K562 (cell line): ENCODE data around the gene IARS1. TPM values are rescaled to one million over a fixed set of nuclear protein-coding genes. Genes with fewer than 3 reads are reported as not detected.

ENCODE experiments used
- ARID2 ChIP-seq: fragments of 450-650 bp; IDR thresholded peaks from 2 replicates; pipeline ENCODE4 v1.6.1; 2017; ENCODE audit warnings: antibody characterized with exemption, mild to moderate bottlenecking
- E4F1 ChIP-seq: fragments of 250-450 bp; sonication (Bioruptor Pico); IDR thresholded peaks from 2 replicates; pipeline ENCODE4 v1.5.0; 2021; ENCODE audit warnings: mild to moderate bottlenecking, borderline replicate concordance
- FOXJ2 ChIP-seq: fragments of 200-800 bp; sonication (Bioruptor generic); IDR thresholded peaks from 2 replicates; pipeline ENCODE4 v1.6.1; 2016; ENCODE audit warnings: missing genetic modification characterization, missing compliant biosample characterization
- GTF3C2 ChIP-seq: IDR thresholded peaks from 3 replicates; pipeline ENCODE4 v1.6.1; 2011; ENCODE audit warnings: borderline replicate concordance, mild to moderate bottlenecking, moderate library complexity; ENCODE audit not compliant: insufficient read length; ENCODE audit errors: extremely low read depth
- HOXB6 ChIP-seq: fragments of 250-450 bp; sonication (Bioruptor Pico); IDR thresholded peaks from 2 replicates; pipeline ENCODE4 v1.5.1; 2022; ENCODE audit warnings: mild to moderate bottlenecking, borderline replicate concordance
- MAFF ChIP-seq: IDR thresholded peaks from 2 replicates; pipeline ENCODE4 v1.6.1; 2012; ENCODE audit warnings: low read length, improper control_type of control experiment
- NR2C1 ChIP-seq, 2 experiments: fragments of 450-650 bp; IDR thresholded peaks; 2 replicates each; pipeline ENCODE4 v1.6.1; 2017; ENCODE audit warnings: mild to moderate bottlenecking in 2 of 2, antibody characterized with exemption in 1 of 2, inconsistent platforms in 1 of 2, missing compliant biosample characterization in 1 of 2, missing genetic modification characterization in 1 of 2
- SIN3B ChIP-seq: fragments of 450-650 bp; IDR thresholded peaks from 2 replicates; pipeline ENCODE4 v1.6.1; 2017; ENCODE audit warnings: low read depth, mild to moderate bottlenecking, moderate library complexity
- SLC30A9 ChIP-seq: fragments of 250-450 bp; sonication (Bioruptor Pico); IDR thresholded peaks from 2 replicates; pipeline ENCODE4 v1.8.0; 2022; ENCODE audit warnings: mild to moderate bottlenecking, moderate library complexity
- ZBTB40 ChIP-seq, 2 experiments: fragments of 450-650 bp in 1 of 2; sonication (generic) in 1 of 2; formaldehyde crosslinking in 1 of 2; IDR thresholded peaks; 2 replicates each; pipeline versions ENCODE4 v1.7.1 to v1.9.0; 2016 to 2022; ENCODE audit warnings: inconsistent platforms in 1 of 2, mild to moderate bottlenecking in 1 of 2, missing genetic modification reagents in 1 of 2
- ZNF311 ChIP-seq: fragments of 250-450 bp; sonication (Bioruptor Pico); IDR thresholded peaks from 2 replicates; pipeline ENCODE4 v1.4.0; 2020; ENCODE audit warnings: mild to moderate bottlenecking, moderate library complexity
- polyA plus RNA-seq, 8 experiments: library from polyadenylated mRNA; depleted of rRNA in 4 of 8; stranded (reverse) in 5 of 8; unstranded in 3 of 8; fragments of >200 nt; fragmentation: Nextera tagmentation in 2 of 8; fragmentation: Illumina TruSeq in 1 of 8; extraction: Ambion mirVana in 2 of 8; extraction: Trizol in 1 of 8; gene quantifications; 2 replicates each; pipeline versions ENCODE4 v1.2.1 to v1.2.3, GENCODE V29; 2011 to 2014; ENCODE audit warnings: inconsistent platforms in 1 of 8, missing spikeins in 1 of 8
- total RNA-seq, 7 experiments: library from RNA; depleted of rRNA in 6 of 7; stranded (reverse); fragments of >200 nt in 6 of 7; fragmentation: Illumina TruSeq in 2 of 7; extraction: Trizol in 2 of 7; gene quantifications; 2 replicates each; pipeline versions ENCODE4 v1.2.1 to v1.2.3, GENCODE V29; 2011 to 2021; ENCODE audit warnings: low replicate concordance in 1 of 7

The IARS1 gene
- total and polyA plus RNA-seq, 9 of the 15 experiments (the other 6 are each of a cell fraction or from before 2014, with no cell fraction given) = 119 to 371 (median 234) TPM

GRCh38 chr9:92295240-92295790 is 1.8 kb upstream of the IARS1 start (continued):
- TF ChIP-seq GTF3C2 = no peak
- no peak for TF ChIP-seq ZNF311 (CRISPR knock-in tag)
- no peak for TF ChIP-seq SIN3B
- TF ChIP-seq E4F1 = no peak
- no peak for TF ChIP-seq NR2C1 (IDR thresholded peaks at IDR 0.05)
- TF ChIP-seq NR2C1 (tag; IDR thresholded peaks at IDR 0.05) = no peak
- TF ChIP-seq MAFF = no peak
- TF ChIP-seq FOXJ2 = no peak
- TF ChIP-seq HOXB6 (CRISPR knock-in tag) = no peak
- TF ChIP-seq ARID2 = no peak
- TF ChIP-seq SLC30A9 (CRISPR knock-in tag) = no peak
- TF ChIP-seq ZBTB40 (IDR thresholded peaks at IDR 0.05) = peak; percentile 18; the same call in 1 of the 2 replicates
- no peak for TF ChIP-seq ZBTB40 (CRISPR knock-in tag; IDR thresholded peaks at IDR 0.05)
